Measurements from ENCODE around the gene LAMP1.
"Not testable (repeated sequence)": the region's sequence is repeated elsewhere in the genome, so short reads cannot be mapped to it uniquely, and the experiment has no call there.

LAMP1 gene

DNA sequence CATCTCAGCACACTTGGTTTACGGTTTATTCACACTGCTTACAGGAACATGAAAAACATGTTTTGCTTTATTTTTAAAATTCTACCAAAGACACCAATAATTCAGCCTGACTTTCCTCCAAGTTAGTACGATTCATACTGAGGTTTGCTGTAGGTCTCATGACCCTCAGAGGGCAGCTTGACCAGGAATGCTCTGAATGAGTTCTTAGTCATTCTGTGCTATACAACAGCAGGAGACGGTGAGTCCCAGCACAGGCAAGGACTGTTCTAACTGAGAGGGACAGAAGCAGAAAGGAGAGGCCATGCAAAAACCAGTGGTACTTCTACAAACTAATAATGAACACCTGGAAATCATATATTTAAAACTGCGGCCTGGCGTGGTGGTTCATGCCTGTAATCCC lies 60.5 kb downstream of the LAMP1 start:
- no peak for DNase-seq

DNA sequence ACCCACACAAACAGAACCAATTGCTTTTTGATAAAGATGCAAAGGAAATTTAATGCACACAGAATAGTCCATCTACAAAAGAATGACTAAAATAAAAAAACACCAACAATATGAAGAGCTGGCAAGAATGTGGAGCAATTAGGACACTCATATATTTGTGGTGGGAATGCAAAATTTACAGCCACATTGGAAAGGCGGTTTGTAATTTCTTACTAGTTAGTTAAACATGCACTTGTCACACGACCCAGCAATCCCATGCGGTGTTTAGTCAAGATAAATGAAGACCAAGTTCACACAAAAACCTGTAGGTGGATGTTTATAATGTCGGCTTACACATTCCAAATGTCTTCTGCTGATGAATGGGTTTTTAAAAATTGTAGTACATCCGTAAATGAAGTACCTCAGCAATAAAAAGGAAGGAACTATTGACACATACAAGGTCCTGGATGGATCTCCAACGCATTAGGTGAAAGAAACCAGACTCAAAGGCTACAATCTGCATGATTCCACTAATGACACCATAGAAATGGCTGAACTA lies 61.7 kb downstream of the LAMP1 start:
- no peak for DNase-seq

DNA sequence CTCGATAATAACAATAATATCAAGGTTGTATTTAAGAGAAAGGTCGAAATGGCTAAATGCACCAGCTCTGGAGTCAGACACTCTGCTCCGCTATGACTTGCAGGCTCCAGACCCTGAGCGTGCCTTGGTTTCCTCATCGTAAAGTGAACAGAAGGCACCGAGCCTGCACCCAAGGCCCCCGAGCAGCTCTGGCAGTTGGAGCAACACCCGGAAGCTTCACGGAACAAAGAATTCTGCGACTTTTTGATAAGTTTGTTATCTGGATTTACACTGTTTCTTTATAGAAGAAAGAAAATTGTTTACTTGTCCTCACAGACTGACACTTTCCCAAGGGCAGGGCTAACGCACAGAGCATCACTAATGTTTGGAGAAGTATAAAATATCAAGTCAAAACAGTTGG lies 62.5 kb downstream of the LAMP1 start:
- DNase-seq = no peak

DNA sequence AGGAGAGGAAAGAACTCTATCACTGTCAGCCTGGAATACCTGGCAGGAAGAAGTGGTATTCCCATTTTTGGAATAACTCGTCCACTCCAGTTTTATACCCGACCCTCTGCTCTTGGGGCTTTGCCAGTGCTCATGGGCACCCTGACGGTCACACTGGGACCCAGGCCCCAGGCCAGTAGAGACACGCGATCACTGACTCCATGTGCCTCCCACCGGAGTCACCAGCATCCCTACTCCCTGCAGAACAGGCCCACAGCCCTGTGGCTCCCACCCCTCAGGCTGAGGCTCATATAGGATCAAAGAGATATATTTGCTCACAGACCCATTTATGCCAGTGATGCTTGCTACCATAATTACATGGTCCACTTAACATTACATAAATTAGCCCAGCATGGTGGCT lies 63.4 kb downstream of the LAMP1 start:
- DNase-seq = no peak

DNA sequence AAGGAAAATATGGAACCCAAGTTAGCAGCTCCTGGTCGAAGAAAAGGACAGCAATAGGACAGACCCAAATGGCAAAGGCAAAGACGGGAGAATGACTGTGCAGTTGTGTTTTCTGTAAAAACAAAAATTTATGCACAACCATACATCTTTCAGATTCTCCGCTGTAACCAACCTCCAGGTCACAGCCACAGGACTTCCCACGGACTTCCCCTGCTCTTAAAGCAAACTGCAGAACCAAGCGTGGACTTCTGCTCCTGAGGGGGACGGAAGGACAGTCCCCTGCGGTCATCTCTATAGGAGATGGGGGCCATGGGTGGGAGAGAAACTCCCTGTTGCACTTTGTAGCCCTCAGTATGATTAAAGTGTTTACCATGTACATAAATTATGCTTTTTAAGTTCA lies 64.4 kb downstream of the LAMP1 start:
- DNase-seq = no peak

DNA sequence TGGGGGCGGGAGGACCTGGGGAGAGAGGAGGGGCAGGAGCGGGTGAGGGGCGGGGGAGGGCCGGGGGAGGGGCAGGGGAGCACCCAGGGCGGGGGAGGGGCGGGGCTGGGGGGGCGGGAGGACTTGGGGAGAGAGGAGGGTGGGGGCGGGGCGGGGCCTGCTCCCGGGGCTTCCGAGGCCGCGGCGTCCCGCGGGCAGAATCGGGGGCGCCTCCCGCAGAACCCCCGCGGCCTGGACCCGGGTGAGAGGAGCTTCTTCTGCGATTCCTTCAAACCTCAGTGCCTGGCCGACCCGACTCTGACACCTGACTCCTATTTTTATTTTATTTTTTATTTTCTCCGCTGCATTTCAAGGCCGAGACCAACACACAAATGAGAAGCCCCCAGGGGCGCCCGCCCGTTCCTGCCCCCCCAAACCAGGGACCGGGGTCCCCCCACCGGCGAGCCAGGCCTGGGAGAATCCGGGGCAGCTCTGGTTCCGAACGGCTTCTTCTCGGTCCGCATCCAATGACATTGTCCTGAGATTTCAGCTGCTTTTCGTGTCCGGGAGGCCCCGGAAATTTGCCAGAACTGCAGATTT lies 67.4 kb downstream of the LAMP1 start:
- no peak for DNase-seq

DNA sequence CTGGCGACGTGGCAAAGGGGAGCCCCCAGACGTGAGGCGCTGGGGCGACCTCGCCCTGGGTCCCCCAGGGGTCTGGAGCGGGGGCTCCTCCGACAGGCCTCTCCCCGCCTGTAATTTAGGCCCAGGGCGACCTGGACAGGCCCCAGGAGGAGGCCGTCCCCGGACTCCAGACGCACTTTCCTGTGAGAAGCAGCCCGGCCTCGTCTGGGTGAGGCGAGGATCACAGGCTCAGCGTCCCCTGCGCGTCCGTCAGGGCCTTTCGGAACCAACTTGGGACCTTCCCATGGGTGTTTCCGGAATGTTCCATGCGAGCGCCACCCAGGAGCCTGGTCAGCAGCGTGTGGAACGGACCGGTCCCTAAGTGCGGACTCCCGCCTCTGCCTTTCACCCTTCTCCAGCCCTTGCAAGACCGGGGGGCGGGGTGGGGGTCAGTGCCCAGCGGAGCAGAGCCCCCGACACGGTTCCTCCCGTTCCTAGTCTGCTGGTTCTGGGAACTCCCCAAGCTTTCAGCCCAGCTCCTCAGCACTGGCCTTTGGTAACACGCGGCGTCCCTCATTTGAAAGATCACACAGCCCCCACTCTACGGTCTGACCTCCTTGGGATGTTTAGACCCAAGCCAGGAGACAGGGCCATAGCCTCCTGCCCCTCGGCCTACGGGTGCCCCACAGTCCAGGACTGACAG lies 68.0 kb downstream of the LAMP1 start:
- no peak for DNase-seq

DNA sequence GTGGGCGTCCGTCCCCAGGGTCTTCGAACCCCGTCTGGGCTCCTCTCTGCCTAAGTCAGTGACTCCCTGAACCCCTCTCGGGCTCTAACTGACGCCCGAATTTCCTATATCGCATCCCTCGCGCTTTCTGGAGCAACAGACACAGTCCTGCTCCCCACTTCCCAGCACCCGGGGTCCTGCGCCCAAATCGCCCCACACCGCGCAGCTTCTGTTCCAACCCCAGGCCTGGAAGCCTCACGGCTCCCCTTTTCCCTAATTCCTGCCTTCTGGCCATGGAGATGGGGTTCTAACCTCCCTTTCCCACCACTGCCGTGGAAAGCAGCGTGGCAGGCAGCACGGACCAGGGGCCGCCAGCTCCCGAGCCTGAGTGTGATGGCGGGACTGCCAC lies 68.5 kb downstream of the LAMP1 start:
- no peak for DNase-seq

DNA sequence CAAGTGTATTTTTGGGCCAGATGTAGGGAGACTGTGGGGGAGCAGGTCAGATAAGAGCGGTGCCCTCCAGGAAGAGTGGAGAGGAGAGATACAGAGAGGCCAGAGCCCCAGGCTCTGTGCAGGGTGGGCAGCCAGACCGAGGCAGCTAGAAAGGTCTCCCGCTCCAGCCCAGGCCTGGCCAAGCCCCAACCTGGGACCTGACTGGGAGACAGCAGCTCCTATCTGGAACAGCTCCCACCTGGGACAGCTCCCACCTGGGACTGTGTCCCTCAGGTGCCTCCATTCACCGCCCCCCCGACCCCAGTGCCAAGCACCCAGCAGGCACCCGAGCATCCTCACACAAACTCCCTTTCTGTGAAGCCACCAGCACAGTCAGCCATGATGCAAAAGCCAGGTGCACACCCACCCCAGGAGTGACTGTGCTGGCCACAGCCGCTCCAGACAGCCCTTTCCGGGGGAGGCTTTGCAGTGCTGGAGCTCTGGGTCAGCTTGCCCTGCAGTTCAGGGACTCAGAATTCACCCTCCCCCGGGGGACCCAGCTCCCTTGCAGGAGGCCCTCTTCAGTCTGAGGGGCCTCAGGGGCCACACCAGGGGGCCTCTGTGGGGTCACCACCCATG lies 69.0 kb downstream of the LAMP1 start:
- DNase-seq = no peak

DNA sequence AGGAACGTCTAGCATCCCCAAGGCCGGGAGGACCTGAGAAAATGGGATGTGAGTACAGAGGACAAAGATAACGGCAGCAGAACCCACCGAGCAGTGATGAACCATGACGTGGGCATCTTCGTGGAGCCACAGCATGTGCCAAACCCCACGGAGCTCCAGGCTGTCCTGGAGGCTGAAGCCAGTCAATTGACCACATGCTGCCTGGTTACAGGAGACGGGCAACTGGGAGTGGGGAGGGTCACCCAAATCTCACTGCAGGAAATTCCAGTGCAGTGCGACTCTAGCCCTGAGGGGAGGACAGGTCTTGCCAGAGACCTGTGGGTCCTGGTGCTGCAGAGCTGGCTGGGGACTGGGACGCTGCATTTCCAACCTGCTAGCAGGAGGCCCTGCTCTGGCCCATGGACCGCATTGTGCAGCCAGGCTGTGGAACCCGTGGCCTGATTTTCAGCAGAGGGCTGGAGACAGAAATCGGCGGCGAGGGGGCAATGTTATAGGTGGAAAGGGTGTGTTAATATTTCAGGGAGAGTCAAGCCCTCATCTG lies 70.1 kb downstream of the LAMP1 start:
- no peak for DNase-seq

DNA sequence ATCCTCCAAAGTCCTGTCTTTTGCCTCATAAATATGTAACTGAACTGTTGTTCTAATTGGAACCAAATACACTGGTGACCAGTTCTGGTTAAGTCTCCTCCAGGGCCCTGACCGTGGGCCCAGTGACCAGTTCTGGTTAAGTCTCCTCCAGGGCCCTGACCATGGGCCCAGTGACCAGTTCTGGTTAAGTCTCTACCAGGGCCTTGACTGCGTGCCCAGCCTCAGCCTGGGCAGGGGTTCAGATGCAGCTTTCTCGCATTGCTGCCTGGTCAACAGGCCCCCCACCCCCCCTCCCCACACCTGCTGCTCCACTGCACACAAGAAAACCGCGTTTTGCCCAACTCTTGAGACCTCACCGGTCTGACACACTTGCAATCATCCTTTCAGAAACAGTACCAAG lies 70.7 kb downstream of the LAMP1 start:
- no peak for DNase-seq

DNA sequence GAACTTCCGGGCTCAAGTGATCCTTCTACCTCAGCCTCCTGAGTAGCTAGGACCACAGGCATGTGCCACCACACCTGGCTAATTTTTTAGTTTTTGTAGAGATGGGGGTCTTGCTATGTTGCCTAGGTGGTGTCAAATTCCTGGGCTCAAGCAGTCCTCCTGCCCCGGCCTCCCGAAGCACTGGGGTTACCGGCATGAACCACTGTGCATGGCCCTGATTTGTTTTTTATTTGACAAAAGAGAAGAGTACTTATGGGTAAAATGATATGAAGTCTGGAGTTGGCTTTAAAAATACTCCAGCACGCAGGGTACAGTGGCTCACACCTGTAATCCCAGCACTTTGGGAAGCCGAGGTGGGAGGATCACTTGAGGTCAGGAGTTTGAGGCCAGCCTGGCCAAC lies 71.3 kb downstream of the LAMP1 start:
- not testable (repeated sequence) for DNase-seq

DNA sequence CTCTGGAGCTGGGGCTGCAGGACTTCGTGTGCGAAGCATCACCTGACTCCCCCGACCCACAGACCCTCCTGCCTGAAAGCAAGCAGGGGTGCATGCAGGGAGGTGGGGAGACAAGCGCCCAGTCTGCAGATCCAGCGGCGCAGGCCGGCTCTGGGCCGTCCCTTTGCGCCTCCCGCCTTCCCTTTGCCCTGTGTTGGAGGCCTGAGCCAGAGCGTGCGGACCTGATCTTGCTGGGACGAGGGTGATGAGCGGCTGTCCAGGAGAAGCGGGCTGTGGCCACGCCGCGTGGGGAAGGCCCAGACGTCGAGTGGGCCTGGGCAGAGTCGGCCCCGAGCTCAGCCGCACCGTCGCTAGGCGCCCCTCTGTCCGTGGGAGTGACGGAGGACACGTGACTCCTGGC lies 72.2 kb downstream of the LAMP1 start:
- DNase-seq = no peak

DNA sequence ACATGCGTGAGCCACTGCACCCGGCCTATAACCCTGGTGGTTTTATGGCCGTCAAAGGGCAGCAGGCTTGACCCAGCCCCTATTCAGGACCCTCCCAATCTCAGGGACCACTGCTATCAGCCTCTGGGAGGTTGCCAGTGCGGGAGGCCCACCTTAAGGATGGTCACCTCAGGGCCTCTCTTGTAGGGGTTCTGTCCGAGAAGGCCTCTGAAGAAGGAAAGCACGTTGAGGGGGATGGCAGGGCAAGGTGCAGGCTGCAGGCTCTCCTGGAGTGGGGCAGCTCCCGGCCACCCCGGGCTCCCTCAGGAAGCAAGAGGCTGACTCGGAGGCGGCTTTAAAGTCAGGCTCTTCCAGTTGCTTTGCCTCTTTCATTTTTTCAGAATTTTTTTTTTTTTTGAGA lies 72.8 kb downstream of the LAMP1 start:
- DNase-seq = no peak

DNA sequence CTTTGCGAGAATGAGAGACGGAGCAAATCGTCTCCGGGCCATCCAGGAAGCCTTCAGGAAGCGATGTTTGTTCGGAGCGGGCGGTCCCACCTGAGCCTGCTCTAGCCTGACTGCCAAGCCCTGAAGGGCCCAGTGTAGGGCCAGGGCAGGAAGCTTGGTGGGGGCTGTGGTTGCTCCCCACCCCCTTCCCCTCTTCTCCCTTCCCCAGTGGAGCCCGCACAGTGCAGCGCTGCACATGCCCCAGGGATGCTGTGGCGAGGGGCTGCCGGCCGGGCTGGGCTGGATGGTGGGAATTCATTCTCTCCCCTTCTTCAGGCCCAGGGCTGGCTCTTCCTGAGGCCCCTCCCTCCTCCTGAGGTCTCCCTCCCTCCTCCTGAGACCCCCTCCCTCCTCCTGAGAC lies 74.0 kb downstream of the LAMP1 start:
- no peak for DNase-seq

DNA sequence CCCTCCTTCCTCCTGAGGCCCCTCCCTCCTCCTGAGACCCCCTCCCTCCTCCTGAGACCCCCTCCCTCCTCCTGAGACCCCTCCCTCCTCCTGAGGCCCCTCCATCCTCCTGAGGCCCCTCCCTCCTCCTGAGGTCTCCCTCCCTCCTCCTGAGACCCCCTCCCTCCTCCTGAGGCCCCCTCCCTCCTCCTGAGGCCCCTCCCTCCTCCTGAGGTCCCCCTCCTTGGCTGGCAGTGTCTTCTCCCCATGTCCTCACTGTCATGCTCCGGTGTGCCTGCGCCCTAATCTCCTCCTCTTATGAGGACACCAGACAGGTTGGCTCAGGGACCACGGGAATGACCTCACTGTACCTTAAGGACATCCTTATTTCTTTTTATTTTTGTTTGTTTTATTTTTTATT lies 74.7 kb downstream of the LAMP1 start:
- not testable (repeated sequence) for DNase-seq

Measured in stimulated activated CD4-positive, alpha-beta T cell treated with anti-CD3 and anti-CD28 coated beads, Interleukin-4, amount 100 ng/mL, for 4 hours (primary cell).